ENCODE results near the gene KCNT2.

KCNT2 gene

DNA sequence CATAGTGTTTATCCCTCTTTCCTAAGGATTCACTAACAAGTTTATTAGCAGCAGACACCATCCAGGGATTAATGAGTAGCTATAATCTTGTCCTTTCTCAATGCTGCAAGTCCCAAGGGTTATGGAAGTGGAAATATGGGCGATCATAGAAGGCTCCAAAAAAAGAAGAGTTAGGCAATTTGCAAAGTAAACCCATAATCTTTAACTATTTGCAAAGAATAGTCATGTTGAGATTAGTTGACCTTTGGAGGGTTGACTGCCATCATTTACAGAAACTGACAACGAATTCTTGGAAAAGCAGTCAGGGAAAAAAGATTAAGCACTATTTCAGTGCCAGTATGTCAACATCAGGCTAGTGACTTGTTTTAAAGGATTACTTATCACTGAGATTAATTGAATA is 169.9 kb downstream of the KCNT2 start:
- H3K9me3 ChIP-seq (ENCODE audit: control insufficient read depth, insufficient read depth, low read length): no peaks in the 10 kb centered on the region
- H3K36me3 ChIP-seq (ENCODE audit: control insufficient read depth, insufficient read depth, low read length): no peaks in the 10 kb centered on the region
- no peak overlapping the region for H3K4me3 ChIP-seq (ENCODE audit: low read depth, low read length)
- no peaks in the 10 kb centered on the region for H3K4me1 ChIP-seq (ENCODE audit: control insufficient read depth, insufficient read depth, low read length)
- H3K27me3 ChIP-seq (ENCODE audit: control insufficient read depth, insufficient read depth, low read length): no peaks in the 10 kb centered on the region
- no peak overlapping the region for H3K9ac ChIP-seq (ENCODE audit: low read depth, low read length)

DNA sequence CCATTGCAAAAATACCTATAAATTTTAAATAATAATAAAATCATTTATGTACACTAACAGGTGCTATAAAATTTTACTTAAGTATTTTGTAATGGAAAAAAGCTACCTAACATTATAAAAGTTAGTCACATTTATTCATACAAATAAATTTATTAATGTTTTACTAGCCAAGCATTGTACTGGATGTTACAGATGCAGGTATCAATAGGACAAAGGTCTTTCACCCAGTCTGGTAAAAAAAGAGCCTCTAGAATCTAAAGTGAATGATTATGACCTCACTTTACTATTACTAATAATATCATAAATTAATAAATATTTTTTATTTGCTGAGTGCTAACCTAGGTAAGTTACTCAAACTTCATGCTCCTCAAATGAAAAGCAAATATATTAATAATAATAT is 170.6 kb downstream of the KCNT2 start:
- no peak overlapping the region for H3K9ac ChIP-seq (ENCODE audit: low read depth, low read length)
- H3K4me1 ChIP-seq (ENCODE audit: control insufficient read depth, insufficient read depth, low read length): no peaks in the 10 kb centered on the region
- no peaks in the 10 kb centered on the region for H3K9me3 ChIP-seq (ENCODE audit: control insufficient read depth, insufficient read depth, low read length)
- H3K27me3 ChIP-seq (ENCODE audit: control insufficient read depth, insufficient read depth, low read length): no peaks in the 10 kb centered on the region
- no peak overlapping the region for H3K4me3 ChIP-seq (ENCODE audit: low read depth, low read length)
- no peaks in the 10 kb centered on the region for H3K36me3 ChIP-seq (ENCODE audit: control insufficient read depth, insufficient read depth, low read length)

DNA sequence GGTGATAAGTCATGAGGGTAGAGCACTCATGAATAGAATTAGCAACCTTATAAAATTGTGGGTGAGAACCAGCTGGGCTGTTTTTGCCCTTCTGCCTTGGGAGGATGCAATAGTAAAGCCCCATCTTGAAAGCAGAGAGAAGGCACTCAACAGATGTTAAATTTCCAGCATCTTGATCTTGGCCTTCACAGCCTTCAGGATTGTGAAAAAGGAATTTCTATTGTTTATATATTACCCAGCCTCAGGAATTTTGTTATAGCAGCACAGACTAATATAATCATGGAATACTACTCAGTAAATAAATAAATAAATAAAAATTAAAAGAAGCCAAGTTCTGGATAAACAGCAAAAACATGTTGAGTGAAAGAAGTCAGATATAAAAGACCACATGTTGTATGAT is 175.2 kb downstream of the KCNT2 start:
- no peaks in the 10 kb centered on the region for H3K9me3 ChIP-seq (ENCODE audit: control insufficient read depth, insufficient read depth, low read length)
- no peaks in the 10 kb centered on the region for H3K36me3 ChIP-seq (ENCODE audit: control insufficient read depth, insufficient read depth, low read length)
- no peak overlapping the region for H3K4me3 ChIP-seq (ENCODE audit: low read depth, low read length)
- no peak overlapping the region for H3K9ac ChIP-seq (ENCODE audit: low read depth, low read length)
- no peaks in the 10 kb centered on the region for H3K4me1 ChIP-seq (ENCODE audit: control insufficient read depth, insufficient read depth, low read length)
- H3K27me3 ChIP-seq (ENCODE audit: control insufficient read depth, insufficient read depth, low read length): no peaks in the 10 kb centered on the region

DNA sequence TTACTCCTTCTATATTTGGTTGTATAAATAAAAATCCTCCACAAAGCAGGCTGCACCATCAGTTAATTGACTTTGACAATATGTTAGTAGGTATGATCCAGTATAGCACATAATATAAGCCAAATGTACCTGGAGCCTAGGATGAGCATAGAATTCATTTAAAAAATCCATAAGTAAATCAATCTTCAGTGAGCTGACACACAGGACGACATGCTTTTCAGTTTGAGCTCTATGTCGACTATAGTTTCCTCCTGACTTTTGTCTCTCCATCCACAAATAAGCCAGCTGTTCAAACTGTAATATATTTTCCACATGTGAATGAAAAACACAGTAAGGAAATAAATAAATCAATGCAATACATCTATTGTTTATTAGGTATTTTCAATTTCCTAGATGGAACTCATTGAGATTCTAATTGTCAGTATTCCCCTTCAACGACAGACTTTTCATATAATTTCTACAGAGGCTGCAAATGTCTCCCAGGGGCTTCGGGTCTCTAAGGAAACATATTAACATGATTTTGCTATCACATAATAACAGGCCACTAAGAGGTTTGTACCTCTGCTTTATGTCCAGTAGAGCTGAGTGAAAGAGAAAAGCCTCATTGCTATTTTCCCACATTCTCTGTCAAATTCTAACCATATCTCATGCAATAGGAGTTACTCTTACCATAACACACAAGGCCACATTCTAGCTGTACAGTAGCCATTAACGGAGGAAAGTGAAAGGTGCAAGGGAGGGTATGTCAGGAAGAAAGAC is 180.1 kb downstream of the KCNT2 start:
- Histone ChIP-seq H3K4me1 (ENCODE audit: control insufficient read depth, insufficient read depth, low read length) (no peaks in the 10 kb centered on the region), H3K9ac (ENCODE audit: low read depth, low read length) (no peak overlapping the region), H3K36me3 (ENCODE audit: control insufficient read depth, insufficient read depth, low read length) (no peaks in the 10 kb centered on the region), H3K9me3 (ENCODE audit: control insufficient read depth, insufficient read depth, low read length) (no peaks in the 10 kb centered on the region), H3K4me3 (ENCODE audit: low read depth, low read length) (no peak overlapping the region), H3K27me3 (ENCODE audit: control insufficient read depth, insufficient read depth, low read length) (no peaks in the 10 kb centered on the region)

DNA sequence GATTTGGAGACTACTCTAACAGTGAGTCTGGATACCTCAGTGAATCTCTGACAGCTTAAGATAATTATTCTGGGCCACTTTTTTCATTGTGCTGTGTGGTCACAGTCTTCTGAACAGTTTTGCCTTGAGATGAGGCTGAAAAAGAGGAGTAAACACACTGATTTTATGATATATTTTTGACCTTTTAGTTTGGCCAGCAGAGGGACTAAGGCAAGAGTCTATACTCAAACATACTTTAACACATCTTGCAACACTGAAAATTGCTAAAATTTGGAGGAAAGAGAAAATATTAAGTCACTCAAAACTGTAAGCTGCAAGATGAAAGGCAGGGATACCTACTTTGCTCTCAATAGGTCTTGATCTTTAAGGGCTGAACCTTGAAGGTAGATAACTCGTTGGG is 182.7 kb downstream of the KCNT2 start:
- H3K4me1 ChIP-seq (ENCODE audit: control insufficient read depth, insufficient read depth, low read length): peaks cover 2% of the 10 kb centered on the region
- H3K9me3 ChIP-seq (ENCODE audit: control insufficient read depth, insufficient read depth, low read length): no peaks in the 10 kb centered on the region

DNA sequence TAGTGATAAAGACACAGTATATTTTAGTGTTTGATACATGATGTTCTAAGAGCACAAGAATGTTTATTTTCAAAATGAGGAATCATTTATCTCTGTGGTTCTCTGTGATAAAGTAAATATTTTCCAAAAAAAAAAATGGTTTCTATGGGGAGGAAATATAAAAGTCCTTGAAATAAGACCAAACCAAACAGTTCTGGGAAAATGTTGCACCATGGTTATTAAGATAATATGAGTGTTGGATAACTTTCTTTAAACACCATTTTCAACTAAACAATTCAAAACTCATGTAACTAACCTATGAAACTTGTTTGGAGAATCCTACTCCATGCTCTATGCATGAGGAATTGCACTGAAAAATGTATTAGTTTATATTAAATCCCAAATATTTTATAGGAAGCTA is 184.6 kb downstream of the KCNT2 start:
- Histone ChIP-seq H3K4me3 (ENCODE audit: low read depth, low read length) (no peak overlapping the region), H3K36me3 (ENCODE audit: control insufficient read depth, insufficient read depth, low read length) (no peaks in the 10 kb centered on the region), H3K9me3 (ENCODE audit: control insufficient read depth, insufficient read depth, low read length) (no peaks in the 10 kb centered on the region), H3K9ac (ENCODE audit: low read depth, low read length) (no peak overlapping the region), H3K27me3 (ENCODE audit: control insufficient read depth, insufficient read depth, low read length) (no peaks in the 10 kb centered on the region), H3K4me1 (ENCODE audit: control insufficient read depth, insufficient read depth, low read length) (peaks cover 2% of the 10 kb centered on the region)

More for the DNA sequence above, 182.7 kb downstream of the KCNT2 start:
- Histone ChIP-seq H3K36me3 (ENCODE audit: control insufficient read depth, insufficient read depth, low read length) (no peaks in the 10 kb centered on the region), H3K27me3 (ENCODE audit: control insufficient read depth, insufficient read depth, low read length) (no peaks in the 10 kb centered on the region), H3K4me3 (ENCODE audit: low read depth, low read length) (no peak overlapping the region), H3K9ac (ENCODE audit: low read depth, low read length) (no peak overlapping the region)

DNA sequence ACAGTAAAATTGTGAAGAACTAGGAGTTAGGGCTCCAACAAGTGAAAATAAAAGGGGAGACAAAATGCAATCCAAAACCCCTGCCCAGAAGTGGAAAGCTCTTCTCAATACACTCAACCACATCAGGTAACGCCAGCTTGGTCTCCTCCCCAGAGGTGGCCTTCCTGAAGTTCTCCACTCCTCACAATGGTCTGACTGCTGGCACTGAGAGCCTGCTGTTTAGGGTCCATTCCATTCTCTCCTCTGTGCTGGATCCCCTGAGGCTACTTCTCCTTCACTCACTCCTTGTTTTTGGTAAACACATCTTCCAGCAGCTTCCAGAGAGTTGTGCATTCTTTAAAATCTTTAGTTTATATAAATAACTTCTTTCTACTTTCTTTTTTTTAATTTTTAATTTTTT is 189.5 kb downstream of the KCNT2 start:
- Histone ChIP-seq H3K9ac (ENCODE audit: low read depth, low read length) (no peak overlapping the region), H3K4me3 (ENCODE audit: low read depth, low read length) (no peak overlapping the region)

DNA sequence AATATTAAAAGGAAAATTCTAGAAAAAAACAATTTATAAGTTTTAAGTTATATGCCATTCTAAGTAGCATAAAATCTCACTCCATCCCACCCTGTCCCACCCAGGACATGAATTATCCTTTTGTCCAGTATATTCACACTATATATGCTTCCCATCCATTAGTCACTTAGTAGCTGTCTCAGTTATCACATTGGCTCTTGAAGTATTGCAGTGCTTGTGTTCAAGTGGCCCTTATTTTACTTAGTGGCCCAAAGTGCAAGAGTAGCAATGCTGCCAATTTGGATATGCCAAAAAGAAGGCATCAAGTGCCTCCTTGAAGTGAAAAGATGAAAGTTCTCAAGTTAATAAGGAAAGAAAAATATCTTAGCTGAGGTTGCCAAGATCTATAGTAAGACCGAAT is 192.3 kb downstream of the KCNT2 start:
- no peak overlapping the region for H3K9ac ChIP-seq (ENCODE audit: low read depth, low read length)
- no peaks in the 10 kb centered on the region for H3K27me3 ChIP-seq (ENCODE audit: control insufficient read depth, insufficient read depth, low read length)
- no peaks in the 10 kb centered on the region for H3K4me1 ChIP-seq (ENCODE audit: control insufficient read depth, insufficient read depth, low read length)
- H3K36me3 ChIP-seq (ENCODE audit: control insufficient read depth, insufficient read depth, low read length): no peaks in the 10 kb centered on the region
- H3K9me3 ChIP-seq (ENCODE audit: control insufficient read depth, insufficient read depth, low read length): no peaks in the 10 kb centered on the region
- H3K4me3 ChIP-seq (ENCODE audit: low read depth, low read length): no peak overlapping the region

More for the DNA sequence above, 189.5 kb downstream of the KCNT2 start:
- no peaks in the 10 kb centered on the region for H3K9me3 ChIP-seq (ENCODE audit: control insufficient read depth, insufficient read depth, low read length)
- peaks cover 2% of the 10 kb centered on the region for H3K4me1 ChIP-seq (ENCODE audit: control insufficient read depth, insufficient read depth, low read length)
- no peaks in the 10 kb centered on the region for H3K36me3 ChIP-seq (ENCODE audit: control insufficient read depth, insufficient read depth, low read length)
- no peaks in the 10 kb centered on the region for H3K27me3 ChIP-seq (ENCODE audit: control insufficient read depth, insufficient read depth, low read length)

DNA sequence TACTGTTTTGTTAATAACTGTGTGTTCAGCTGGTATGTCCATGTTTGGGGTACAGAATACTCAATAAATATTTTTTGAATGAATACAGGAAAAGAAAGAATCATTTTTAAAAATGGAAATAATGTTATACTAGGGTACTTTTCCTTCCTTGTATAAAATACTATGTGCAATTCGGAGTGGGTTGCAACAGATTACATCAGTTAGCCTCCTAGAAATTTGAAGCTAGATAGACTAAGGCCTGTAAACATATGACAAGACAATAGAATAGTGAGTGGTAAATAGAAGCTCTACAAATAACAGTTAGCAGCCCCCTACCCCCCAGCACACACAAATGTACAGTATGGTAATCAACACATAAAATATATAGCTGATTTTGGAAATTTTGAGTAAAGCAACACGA is 195.9 kb downstream of the KCNT2 start:
- H3K9me3 ChIP-seq (ENCODE audit: control insufficient read depth, insufficient read depth, low read length): no peaks in the 10 kb centered on the region
- H3K27me3 ChIP-seq (ENCODE audit: control insufficient read depth, insufficient read depth, low read length): no peaks in the 10 kb centered on the region
- no peak overlapping the region for H3K9ac ChIP-seq (ENCODE audit: low read depth, low read length)
- H3K4me3 ChIP-seq (ENCODE audit: low read depth, low read length): no peak overlapping the region
- peaks cover 3% of the 10 kb centered on the region for H3K4me1 ChIP-seq (ENCODE audit: control insufficient read depth, insufficient read depth, low read length)
- H3K36me3 ChIP-seq (ENCODE audit: control insufficient read depth, insufficient read depth, low read length): no peaks in the 10 kb centered on the region

DNA sequence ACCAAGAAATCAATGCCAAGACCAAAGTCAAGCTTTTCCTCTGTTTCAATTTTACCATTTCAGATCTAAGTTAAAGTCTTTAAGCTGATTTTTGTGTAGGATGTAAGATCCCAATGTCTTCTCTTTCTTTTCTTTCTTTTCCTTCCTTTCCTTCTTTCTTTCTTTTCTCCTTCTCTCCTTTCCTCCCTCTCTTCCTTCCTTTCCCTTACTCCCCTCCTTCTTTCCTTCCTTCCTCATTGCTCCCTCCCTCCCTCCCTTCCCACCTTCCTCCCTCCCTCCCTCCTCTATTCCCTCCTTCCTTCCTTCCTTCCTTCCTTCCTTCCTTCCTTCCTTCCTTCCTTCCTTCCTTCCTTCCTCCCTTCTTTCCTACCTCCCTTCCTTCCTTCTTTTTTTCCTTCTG is 197.5 kb downstream of the KCNT2 start:
- Histone ChIP-seq H3K9me3 (ENCODE audit: control insufficient read depth, insufficient read depth, low read length) (no peaks in the 10 kb centered on the region), H3K27me3 (ENCODE audit: control insufficient read depth, insufficient read depth, low read length) (no peaks in the 10 kb centered on the region), H3K4me1 (ENCODE audit: control insufficient read depth, insufficient read depth, low read length) (peaks cover 3% of the 10 kb centered on the region), H3K4me3 (ENCODE audit: low read depth, low read length) (no peak overlapping the region), H3K9ac (ENCODE audit: low read depth, low read length) (no peak overlapping the region), H3K36me3 (ENCODE audit: control insufficient read depth, insufficient read depth, low read length) (no peaks in the 10 kb centered on the region)

DNA sequence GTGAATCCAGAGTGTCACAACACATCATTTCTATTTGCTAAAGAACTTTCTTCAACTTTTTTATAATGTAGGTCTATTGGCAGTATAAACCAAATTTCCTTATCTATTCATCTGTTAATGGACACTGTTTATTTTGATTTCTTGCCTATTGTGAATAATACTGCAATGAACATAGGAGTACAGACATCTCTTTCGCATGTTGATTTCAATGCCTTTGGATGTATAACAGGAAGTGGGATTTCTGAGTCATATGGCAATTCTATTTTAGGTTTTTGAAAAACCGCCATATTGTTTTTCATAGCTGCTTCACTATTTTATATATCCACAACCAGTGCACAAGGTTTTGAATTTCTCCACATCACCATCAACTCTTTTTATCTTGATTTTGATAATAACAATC is 198.7 kb downstream of the KCNT2 start:
- H3K4me3 ChIP-seq (ENCODE audit: low read depth, low read length): no peak overlapping the region
- H3K36me3 ChIP-seq (ENCODE audit: control insufficient read depth, insufficient read depth, low read length): no peaks in the 10 kb centered on the region
- no peaks in the 10 kb centered on the region for H3K9me3 ChIP-seq (ENCODE audit: control insufficient read depth, insufficient read depth, low read length)
- H3K4me1 ChIP-seq (ENCODE audit: control insufficient read depth, insufficient read depth, low read length): peaks cover 3% of the 10 kb centered on the region
- no peak overlapping the region for H3K9ac ChIP-seq (ENCODE audit: low read depth, low read length)
- no peaks in the 10 kb centered on the region for H3K27me3 ChIP-seq (ENCODE audit: control insufficient read depth, insufficient read depth, low read length)

DNA sequence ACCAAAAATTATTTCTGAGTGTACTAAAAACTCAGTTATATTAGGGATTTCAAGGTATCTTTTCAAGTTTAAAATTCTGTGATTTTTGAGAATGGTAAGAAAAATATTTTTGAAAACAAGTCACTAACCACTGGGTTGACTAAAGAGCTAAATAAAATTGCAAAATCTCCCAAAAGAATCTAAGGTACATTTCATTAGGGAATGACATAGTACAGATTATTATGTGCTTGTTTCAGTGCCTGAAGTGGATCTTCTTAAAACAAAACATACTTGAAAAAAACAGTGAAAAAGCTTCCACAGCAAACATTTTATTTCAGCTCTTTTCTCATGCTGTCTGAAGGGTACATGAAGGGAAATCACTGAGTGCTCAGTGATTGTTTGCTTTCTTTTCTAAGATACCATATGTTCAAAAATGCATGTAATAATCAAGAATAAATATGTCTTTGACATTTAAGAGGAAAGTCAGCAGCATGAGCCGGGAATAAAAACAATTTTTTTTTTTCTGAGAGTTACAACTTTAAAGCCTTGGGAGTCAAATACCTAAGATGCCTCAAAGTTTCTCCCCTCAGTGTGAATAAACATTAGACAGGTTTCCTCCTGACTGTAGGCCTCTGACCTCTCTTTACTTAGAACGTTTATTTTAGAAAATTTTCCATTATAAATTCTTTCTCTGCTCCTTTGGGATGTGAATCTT is 200.7 kb downstream of the KCNT2 start:
- H3K27me3 ChIP-seq (ENCODE audit: control insufficient read depth, insufficient read depth, low read length): no peaks in the 10 kb centered on the region
- no peaks in the 10 kb centered on the region for H3K36me3 ChIP-seq (ENCODE audit: control insufficient read depth, insufficient read depth, low read length)
- H3K9ac ChIP-seq (ENCODE audit: low read depth, low read length): no peak overlapping the region
- H3K4me3 ChIP-seq (ENCODE audit: low read depth, low read length): no peak overlapping the region
- H3K4me1 ChIP-seq (ENCODE audit: control insufficient read depth, insufficient read depth, low read length): peaks cover 3% of the 10 kb centered on the region
- H3K9me3 ChIP-seq (ENCODE audit: control insufficient read depth, insufficient read depth, low read length): no peaks in the 10 kb centered on the region

Data from iPS-15b (cell line).